Measurements from ENCODE around the gene ORMDL1. TPM values are rescaled to one million over a fixed set of nuclear protein-coding genes. Genes with fewer than 3 reads are reported as not detected.

ORMDL1 gene
- polyA plus RNA-seq, 3 donors = 76.4 to 204 (median 93.2) TPM

DNA sequence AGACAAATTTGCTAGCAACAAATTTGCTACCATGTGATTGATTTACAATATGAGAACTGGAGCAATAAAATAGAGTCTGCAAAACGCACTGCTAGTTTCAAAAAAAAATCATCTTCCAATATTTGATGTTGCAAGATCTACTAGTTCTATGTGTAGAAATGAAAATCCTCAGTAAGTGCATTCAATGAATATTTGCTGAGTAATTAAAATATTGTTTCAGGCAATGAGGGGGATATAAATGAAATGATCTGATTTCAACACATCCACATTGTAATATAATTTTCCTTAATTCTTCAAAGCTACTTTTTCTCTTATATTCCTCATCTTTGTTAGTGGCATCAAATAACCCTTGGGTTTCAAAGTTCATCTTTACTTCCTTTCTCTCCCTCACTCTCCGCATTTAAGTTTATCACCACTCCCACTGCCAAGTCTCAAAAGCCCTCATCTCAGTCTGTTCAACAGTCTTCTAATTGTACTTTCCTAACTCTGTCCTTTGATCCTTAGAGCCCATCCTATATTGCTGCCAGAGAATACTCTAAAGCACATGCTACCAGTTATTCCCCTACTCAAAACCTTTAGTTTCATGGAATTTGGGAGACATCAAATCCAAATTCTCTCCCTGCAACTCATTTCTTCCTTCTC lies 27.7 kb downstream of the ORMDL1 start:
- no peaks in the 10 kb centered on the region for H4K20me1 ChIP-seq (ENCODE audit: insufficient read depth, low read length)
- intact Hi-C loops (cut with micrococcal nuclease) = no loop called here
- Mint-ChIP-seq H3K36me3 (peaks cover 22 to 29% of the 10 kb centered on the region in 2 donors), H3K4me1 (no peaks in the 10 kb centered on the region), H3K27ac (peak overlapping the region in 1 of 7 donors; percentile 24), H3K4me3 (no peak overlapping the region), H3K9me3 (no peaks in the 10 kb centered on the region), H3K27me3 (ENCODE audit: low read depth in 3 of 3) (no peaks in the 10 kb centered on the region)
- no peak overlapping the region for H3K27ac ChIP-seq (ENCODE audit: low read depth in 1 of 2, low read length in 2 of 2)
- no peaks in the 10 kb centered on the region for H3K4me1 ChIP-seq (ENCODE audit: control insufficient read depth in 1 of 2, insufficient read depth in 2 of 2, low read length in 2 of 2)
- H3K27me3 ChIP-seq (ENCODE audit: control insufficient read depth in 2 of 2, insufficient read depth in 2 of 2, low read length in 2 of 2) = no peaks in the 10 kb centered on the region
- H2AFZ ChIP-seq (ENCODE audit: insufficient read depth, low read depth, low read length, poor library complexity, severe bottlenecking) = no peak overlapping the region
- H3K36me3 ChIP-seq (replicated peaks in 1 of 2; ENCODE audit: control insufficient read depth in 1 of 2, insufficient read depth in 2 of 2, low read length in 2 of 2) = peaks cover 10 to 34% of the 10 kb centered on the region in 2 donors
- WGBS (ENCODE audit: insufficient coverage) = 89% methylated on average over 1 of the region's 2 CpGs
- H3K4me2 ChIP-seq (replicated peaks; ENCODE audit: extremely low read depth, low read length, poor library complexity, severe bottlenecking) = no peak overlapping the region
- TF ChIP-seq CTCF (IDR thresholded peaks at IDR 0.05) = no peak
- DNase-seq = no peak
- no peaks in the 10 kb centered on the region for H3K9me3 ChIP-seq (replicated peaks in 1 of 2; ENCODE audit: control insufficient read depth in 1 of 2, insufficient read depth in 1 of 2, low read length in 2 of 2)
- no peak overlapping the region for H3K4me3 ChIP-seq (replicated peaks in 1 of 3; ENCODE audit: low read depth in 2 of 3, low read length in 3 of 3)
- H3K79me2 ChIP-seq (ENCODE audit: insufficient read depth, low read length) = no peaks in the 10 kb centered on the region
- H3K9ac ChIP-seq (ENCODE audit: insufficient read depth, low read length, poor library complexity, severe bottlenecking) = no peak overlapping the region

DNA sequence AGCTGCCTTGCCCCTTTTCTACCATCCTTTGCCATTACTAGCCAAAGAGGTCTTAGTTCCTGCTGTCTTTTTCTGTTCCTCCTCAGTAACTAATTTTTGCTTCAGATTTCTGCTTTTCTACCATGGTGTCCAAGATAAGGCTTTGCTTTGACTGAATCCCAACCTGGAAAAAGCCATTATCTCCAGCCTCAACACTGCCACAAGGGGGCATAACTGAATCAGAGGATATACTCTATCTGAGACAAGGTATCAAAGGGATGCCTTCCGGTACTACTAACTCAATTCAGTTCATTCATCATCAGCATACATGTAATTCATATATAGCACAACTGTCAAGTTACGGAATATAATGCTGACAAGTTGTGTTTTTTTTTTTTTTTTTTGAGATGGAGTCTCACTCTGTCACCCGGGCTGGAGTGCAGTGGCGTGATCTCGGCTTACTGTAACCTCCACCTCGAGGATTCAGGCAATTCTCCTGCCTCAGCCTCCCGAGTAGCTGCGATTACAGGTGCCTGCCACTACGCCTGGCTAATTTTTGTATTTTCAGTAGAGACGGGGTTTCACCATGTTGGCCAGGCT lies 33.0 kb downstream of the ORMDL1 start:
- no peak overlapping the region for H3K27ac Mint-ChIP-seq
- DNase-seq = peak; percentile 23 to 36 (median 32)

More for the DNA sequence above, 33.0 kb downstream of the ORMDL1 start:
- no peaks in the 10 kb centered on the region for H3K9me3 ChIP-seq (replicated peaks in 1 of 2; ENCODE audit: control insufficient read depth in 1 of 2, insufficient read depth in 1 of 2, low read length in 2 of 2)
- no peak overlapping the region for H3K9ac ChIP-seq (ENCODE audit: insufficient read depth, low read length, poor library complexity, severe bottlenecking)
- Mint-ChIP-seq H3K27me3 (ENCODE audit: low read depth in 3 of 3) (no peaks in the 10 kb centered on the region), H3K4me3 (no peak overlapping the region), H3K4me1 (peaks cover 2% of the 10 kb centered on the region), H3K9me3 (no peaks in the 10 kb centered on the region), H3K36me3 (peaks cover 28 to 34% of the 10 kb centered on the region in 2 donors)
- H3K4me2 ChIP-seq (replicated peaks; ENCODE audit: extremely low read depth, low read length, poor library complexity, severe bottlenecking) = no peak overlapping the region
- no peaks in the 10 kb centered on the region for H3K27me3 ChIP-seq (ENCODE audit: control insufficient read depth in 2 of 2, insufficient read depth in 2 of 2, low read length in 2 of 2)
- H3K4me1 ChIP-seq (ENCODE audit: control insufficient read depth in 1 of 2, insufficient read depth in 2 of 2, low read length in 2 of 2) = no peaks in the 10 kb centered on the region
- no peaks in the 10 kb centered on the region for H3K79me2 ChIP-seq (ENCODE audit: insufficient read depth, low read length)
- peaks cover 31 to 57% of the 10 kb centered on the region in 2 donors for H3K36me3 ChIP-seq (replicated peaks in 1 of 2; ENCODE audit: control insufficient read depth in 1 of 2, insufficient read depth in 2 of 2, low read length in 2 of 2)
- intact Hi-C loops (cut with micrococcal nuclease) = no loop called here
- no peaks in the 10 kb centered on the region for H4K20me1 ChIP-seq (ENCODE audit: insufficient read depth, low read length)
- no peak overlapping the region for H3K27ac ChIP-seq (ENCODE audit: low read depth in 1 of 2, low read length in 2 of 2)
- no peak overlapping the region for H3K4me3 ChIP-seq (replicated peaks in 1 of 3; ENCODE audit: low read depth in 2 of 3, low read length in 3 of 3)
- 100% methylated on average over 5 of the region's 10 CpGs for WGBS (ENCODE audit: insufficient coverage)
- H2AFZ ChIP-seq (ENCODE audit: insufficient read depth, low read depth, low read length, poor library complexity, severe bottlenecking) = no peak overlapping the region
- TF ChIP-seq CTCF (IDR thresholded peaks at IDR 0.05) = peak; percentile 62
